Duodenal mucosa (tissue), 2 donors: ENCODE data around the gene BICD1.
"Not testable (repeated sequence)": the region's sequence is repeated elsewhere in the genome, so short reads cannot be mapped to it uniquely, and the experiment has no call there.

ENCODE experiments used
- H3K27ac ChIP-seq: one replicate; pipeline ENCODE4 v1.7.0; 2013; ENCODE audit warnings: low read depth, low read length
- H3K27me3 ChIP-seq, 2 donors: one replicate each; pipeline ENCODE4 v1.7.0; 2013; ENCODE audit warnings: low read length in 2 of 2, control low read depth in 1 of 2; ENCODE audit not compliant: insufficient read depth in 2 of 2, control insufficient read depth in 1 of 2
- H3K36me3 ChIP-seq, 2 donors: one replicate each; pipeline ENCODE4 v1.7.0; 2013; ENCODE audit warnings: low read length in 2 of 2, control low read depth in 1 of 2; ENCODE audit not compliant: insufficient read depth in 2 of 2, control insufficient read depth in 1 of 2
- H3K4me1 ChIP-seq, 2 donors: one replicate each; pipeline ENCODE4 v1.7.0; 2013; ENCODE audit warnings: low read length in 2 of 2, control low read depth in 1 of 2; ENCODE audit not compliant: insufficient read depth in 2 of 2, control insufficient read depth in 1 of 2
- H3K4me3 ChIP-seq, 2 donors: one replicate each; pipeline ENCODE4 v1.7.0; 2013; ENCODE audit warnings: low read length in 2 of 2, low read depth in 1 of 2
- H3K9ac ChIP-seq, 2 donors: one replicate each; pipeline ENCODE4 v1.7.0; 2013; ENCODE audit warnings: low read length in 2 of 2, low read depth in 1 of 2
- H3K9me3 ChIP-seq, 2 donors: one replicate each; pipeline ENCODE4 v1.7.0; 2013; ENCODE audit warnings: low read length in 2 of 2, control low read depth in 1 of 2; ENCODE audit not compliant: control insufficient read depth in 1 of 2

Gene BICD1

GRCh38 chr12:32265951-32266350 lies 159.3 kb downstream of the BICD1 start:
- Histone ChIP-seq H3K4me3 (no peak overlapping the region), H3K36me3 (no peaks in the 10 kb centered on the region), H3K9me3 (no peaks in the 10 kb centered on the region), H3K4me1 (no peaks in the 10 kb centered on the region), H3K27ac (no peak overlapping the region), H3K9ac (no peak overlapping the region), H3K27me3 (no peaks in the 10 kb centered on the region)

GRCh38 chr12:32266756-32267155 lies 160.1 kb downstream of the BICD1 start:
- H3K9me3 ChIP-seq, result no peaks in the 10 kb centered on the region
- H3K4me1 ChIP-seq, result peaks cover 0 to 6% of the 10 kb centered on the region in 2 donors
- no peak overlapping the region for H3K27ac ChIP-seq
- no peaks in the 10 kb centered on the region for H3K36me3 ChIP-seq
- no peak overlapping the region for H3K4me3 ChIP-seq
- H3K9ac ChIP-seq, result no peak overlapping the region
- H3K27me3 ChIP-seq, result no peaks in the 10 kb centered on the region

- Histone ChIP-seq H3K4me3 (no peak overlapping the region), H3K36me3 (no peaks in the 10 kb centered on the region), H3K4me1 (peaks cover 0 to 13% of the 10 kb centered on the region in 2 donors), H3K27ac (no peak overlapping the region), H3K9me3 (no peaks in the 10 kb centered on the region), H3K27me3 (no peaks in the 10 kb centered on the region), H3K9ac (no peak overlapping the region)
Observed at GRCh38 chr12:32270818-32271710, 164.4 kb downstream of the BICD1 start.

- Histone ChIP-seq H3K27ac (no peak overlapping the region), H3K9me3 (no peaks in the 10 kb centered on the region)
Observed at GRCh38 chr12:32272465-32272864, 165.8 kb downstream of the BICD1 start.

GRCh38 chr12:32273063-32273522 lies 166.4 kb downstream of the BICD1 start:
- no peaks in the 10 kb centered on the region for H3K36me3 ChIP-seq
- no peaks in the 10 kb centered on the region for H3K9me3 ChIP-seq
- H3K27ac ChIP-seq, result no peak overlapping the region
- no peaks in the 10 kb centered on the region for H3K27me3 ChIP-seq
- H3K4me3 ChIP-seq, result no peak overlapping the region
- H3K9ac ChIP-seq, result no peak overlapping the region
- peaks cover 0 to 13% of the 10 kb centered on the region in 2 donors for H3K4me1 ChIP-seq

More at GRCh38 chr12:32272465-32272864, 165.8 kb downstream of the BICD1 start:
- Histone ChIP-seq H3K9ac (no peak overlapping the region), H3K4me3 (no peak overlapping the region), H3K4me1 (peaks cover 0 to 13% of the 10 kb centered on the region in 2 donors), H3K36me3 (no peaks in the 10 kb centered on the region), H3K27me3 (no peaks in the 10 kb centered on the region)

- no peaks in the 10 kb centered on the region for H3K36me3 ChIP-seq
- no peaks in the 10 kb centered on the region for H3K27me3 ChIP-seq
- no peak overlapping the region for H3K27ac ChIP-seq
- no peak overlapping the region for H3K9ac ChIP-seq
- H3K4me1 ChIP-seq, result peaks cover 0 to 13% of the 10 kb centered on the region in 2 donors
- H3K9me3 ChIP-seq, result no peaks in the 10 kb centered on the region
- no peak overlapping the region for H3K4me3 ChIP-seq
Observed at GRCh38 chr12:32273712-32274111, 167.1 kb downstream of the BICD1 start.

- H3K4me1 ChIP-seq, result peaks cover 0 to 13% of the 10 kb centered on the region in 2 donors
- H3K4me3 ChIP-seq, result no peak overlapping the region
- H3K27ac ChIP-seq, result no peak overlapping the region
- H3K9me3 ChIP-seq, result no peaks in the 10 kb centered on the region
- H3K27me3 ChIP-seq, result no peaks in the 10 kb centered on the region
- no peak overlapping the region for H3K9ac ChIP-seq
- H3K36me3 ChIP-seq, result no peaks in the 10 kb centered on the region
Observed at GRCh38 chr12:32274665-32275064, 168.0 kb downstream of the BICD1 start.

GRCh38 chr12:32275520-32275919 lies 168.9 kb downstream of the BICD1 start:
- H3K27ac ChIP-seq, H3K27me3 ChIP-seq, H3K4me3 ChIP-seq, H3K36me3 ChIP-seq, H3K9ac ChIP-seq, H3K9me3 ChIP-seq: not testable (repeated sequence)
- peaks cover 0 to 13% of the 10 kb centered on the region in 2 donors for H3K4me1 ChIP-seq

- Histone ChIP-seq H3K4me3 (no peak overlapping the region), H3K4me1 (peaks cover 0 to 6% of the 10 kb centered on the region in 2 donors), H3K9ac (no peak overlapping the region), H3K27me3 (no peaks in the 10 kb centered on the region), H3K27ac (no peak overlapping the region), H3K36me3 (no peaks in the 10 kb centered on the region), H3K9me3 (no peaks in the 10 kb centered on the region)
Observed at GRCh38 chr12:32277774-32278173, 171.1 kb downstream of the BICD1 start.

GRCh38 chr12:32281098-32281497 lies 174.5 kb downstream of the BICD1 start:
- no peaks in the 10 kb centered on the region for H3K36me3 ChIP-seq
- no peak overlapping the region for H3K4me3 ChIP-seq
- no peak overlapping the region for H3K9ac ChIP-seq
- no peak overlapping the region for H3K27ac ChIP-seq
- H3K4me1 ChIP-seq, result no peaks in the 10 kb centered on the region
- H3K9me3 ChIP-seq, result no peaks in the 10 kb centered on the region
- H3K27me3 ChIP-seq, result no peaks in the 10 kb centered on the region
